ENCODE results near the gene KPNA1.

- TF ChIP-seq POLR2A (IDR thresholded peaks at IDR 0.05; ENCODE audit: extremely low read depth, insufficient read length) (no peak), CTCF (IDR thresholded peaks at IDR 0.05; ENCODE audit: low read depth, low read length) (no peak), MYC (IDR thresholded peaks at IDR 0.05; ENCODE audit: low read depth, low read length) (no peak)
These were observed 50.1 kb downstream of the KPNA1 start for GRCh38 chr3:122464659-122465058.
